GM21723 (cell line): ENCODE data around the gene ZNF579.
"Not testable (repeated sequence)": the region's sequence is repeated elsewhere in the genome, so short reads cannot be mapped to it uniquely, and the experiment has no call there.

Source experiments
- ATAC-seq: cut with Tn5 transposase; IDR thresholded peaks from one replicate; pipeline ENCODE4 v1.9.1; 2021; ENCODE audit warnings: mild to moderate bottlenecking, moderate library complexity; ENCODE audit not compliant: unreplicated experiment

The ZNF579 gene

GRCh38 chr19:55594996-55595545 lies 14.4 kb upstream of the ZNF579 start:
- no peak for ATAC-seq

GRCh38 chr19:55593096-55593772 lies 12.6 kb upstream of the ZNF579 start:
- no peak for ATAC-seq

GRCh38 chr19:55592391-55593090 lies 11.9 kb upstream of the ZNF579 start:
- ATAC-seq, result no peak

- ATAC-seq, result no peak
These were observed 10.9 kb upstream of the ZNF579 start for GRCh38 chr19:55591555-55591954.

GRCh38 chr19:55590617-55591016 lies 10.0 kb upstream of the ZNF579 start:
- ATAC-seq, result no peak

- no peak for ATAC-seq
These were observed 9.5 kb upstream of the ZNF579 start for GRCh38 chr19:55590109-55590508.

- no peak for ATAC-seq
These were observed 8.1 kb upstream of the ZNF579 start for GRCh38 chr19:55588738-55589137.

GRCh38 chr19:55586976-55587668 lies 6.5 kb upstream of the ZNF579 start:
- ATAC-seq, result peak; percentile 89

- no peak for ATAC-seq
These were observed 5.2 kb upstream of the ZNF579 start for GRCh38 chr19:55585658-55586339.

- no peak for ATAC-seq
These were observed 4.2 kb upstream of the ZNF579 start for GRCh38 chr19:55584871-55585270.

GRCh38 chr19:55583897-55584296 lies 3.2 kb upstream of the ZNF579 start:
- ATAC-seq, result not testable (repeated sequence)

- ATAC-seq, result not testable (repeated sequence)
These were observed 1.6 kb upstream of the ZNF579 start for GRCh38 chr19:55582284-55582683.

- no peak for ATAC-seq
These were observed 1.2 kb upstream of the ZNF579 start for GRCh38 chr19:55581823-55582223.

- no peak for ATAC-seq
These were observed 636 bp upstream of the ZNF579 start for GRCh38 chr19:55581145-55581822.

GRCh38 chr19:55579766-55580621 lies 654 bp downstream of the ZNF579 start:
- ATAC-seq, result no peak

GRCh38 chr19:55578761-55579747 lies 1.6 kb downstream of the ZNF579 start:
- no peak for ATAC-seq

GRCh38 chr19:55578031-55578760 lies 2.5 kb downstream of the ZNF579 start:
- ATAC-seq, result no peak

GRCh38 chr19:55576746-55577145 lies 3.9 kb downstream of the ZNF579 start:
- ATAC-seq, result no peak
